ENCODE results near the gene SOX18. TPM values are rescaled to one million over a fixed set of nuclear protein-coding genes. Genes with fewer than 3 reads are reported as not detected.

Gene SOX18
- total and polyA plus RNA-seq, 2 of the 13 experiments (the other 11 are each of a cell fraction or from before 2014, with no cell fraction given), result 1.6 to 1.9 TPM

GRCh38 chr20:64041040-64041780 is 8.2 kb downstream of the SOX18 start (continued):
- 0 out of 2 replicates have a peak, but pooled peaks have one; percentile 69 for TF ChIP-seq ZNF737 (CRISPR knock-in tag; IDR thresholded peaks at IDR 0.05; ENCODE audit: borderline replicate concordance)
- TF ChIP-seq, protein P1, sequence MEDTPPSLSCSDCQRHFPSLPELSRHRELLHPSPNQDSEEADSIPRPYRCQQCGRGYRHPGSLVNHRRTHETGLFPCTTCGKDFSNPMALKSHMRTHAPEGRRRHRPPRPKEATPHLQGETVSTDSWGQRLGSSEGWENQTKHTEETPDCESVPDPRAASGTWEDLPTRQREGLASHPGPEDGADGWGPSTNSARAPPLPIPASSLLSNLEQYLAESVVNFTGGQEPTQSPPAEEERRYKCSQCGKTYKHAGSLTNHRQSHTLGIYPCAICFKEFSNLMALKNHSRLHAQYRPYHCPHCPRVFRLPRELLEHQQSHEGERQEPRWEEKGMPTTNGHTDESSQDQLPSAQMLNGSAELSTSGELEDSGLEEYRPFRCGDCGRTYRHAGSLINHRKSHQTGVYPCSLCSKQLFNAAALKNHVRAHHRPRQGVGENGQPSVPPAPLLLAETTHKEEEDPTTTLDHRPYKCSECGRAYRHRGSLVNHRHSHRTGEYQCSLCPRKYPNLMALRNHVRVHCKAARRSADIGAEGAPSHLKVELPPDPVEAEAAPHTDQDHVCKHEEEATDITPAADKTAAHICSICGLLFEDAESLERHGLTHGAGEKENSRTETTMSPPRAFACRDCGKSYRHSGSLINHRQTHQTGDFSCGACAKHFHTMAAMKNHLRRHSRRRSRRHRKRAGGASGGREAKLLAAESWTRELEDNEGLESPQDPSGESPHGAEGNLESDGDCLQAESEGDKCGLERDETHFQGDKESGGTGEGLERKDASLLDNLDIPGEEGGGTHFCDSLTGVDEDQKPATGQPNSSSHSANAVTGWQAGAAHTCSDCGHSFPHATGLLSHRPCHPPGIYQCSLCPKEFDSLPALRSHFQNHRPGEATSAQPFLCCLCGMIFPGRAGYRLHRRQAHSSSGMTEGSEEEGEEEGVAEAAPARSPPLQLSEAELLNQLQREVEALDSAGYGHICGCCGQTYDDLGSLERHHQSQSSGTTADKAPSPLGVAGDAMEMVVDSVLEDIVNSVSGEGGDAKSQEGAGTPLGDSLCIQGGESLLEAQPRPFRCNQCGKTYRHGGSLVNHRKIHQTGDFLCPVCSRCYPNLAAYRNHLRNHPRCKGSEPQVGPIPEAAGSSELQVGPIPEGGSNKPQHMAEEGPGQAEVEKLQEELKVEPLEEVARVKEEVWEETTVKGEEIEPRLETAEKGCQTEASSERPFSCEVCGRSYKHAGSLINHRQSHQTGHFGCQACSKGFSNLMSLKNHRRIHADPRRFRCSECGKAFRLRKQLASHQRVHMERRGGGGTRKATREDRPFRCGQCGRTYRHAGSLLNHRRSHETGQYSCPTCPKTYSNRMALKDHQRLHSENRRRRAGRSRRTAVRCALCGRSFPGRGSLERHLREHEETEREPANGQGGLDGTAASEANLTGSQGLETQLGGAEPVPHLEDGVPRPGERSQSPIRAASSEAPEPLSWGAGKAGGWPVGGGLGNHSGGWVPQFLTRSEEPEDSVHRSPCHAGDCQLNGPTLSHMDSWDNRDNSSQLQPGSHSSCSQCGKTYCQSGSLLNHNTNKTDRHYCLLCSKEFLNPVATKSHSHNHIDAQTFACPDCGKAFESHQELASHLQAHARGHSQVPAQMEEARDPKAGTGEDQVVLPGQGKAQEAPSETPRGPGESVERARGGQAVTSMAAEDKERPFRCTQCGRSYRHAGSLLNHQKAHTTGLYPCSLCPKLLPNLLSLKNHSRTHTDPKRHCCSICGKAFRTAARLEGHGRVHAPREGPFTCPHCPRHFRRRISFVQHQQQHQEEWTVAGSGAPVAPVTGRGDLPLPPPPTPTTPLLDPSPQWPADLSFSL (CRISPR knock-in tag; IDR thresholded peaks at IDR 0.05), result peak; percentile 54; the same call in 1 of the 2 replicates
- TF ChIP-seq, protein P2, sequence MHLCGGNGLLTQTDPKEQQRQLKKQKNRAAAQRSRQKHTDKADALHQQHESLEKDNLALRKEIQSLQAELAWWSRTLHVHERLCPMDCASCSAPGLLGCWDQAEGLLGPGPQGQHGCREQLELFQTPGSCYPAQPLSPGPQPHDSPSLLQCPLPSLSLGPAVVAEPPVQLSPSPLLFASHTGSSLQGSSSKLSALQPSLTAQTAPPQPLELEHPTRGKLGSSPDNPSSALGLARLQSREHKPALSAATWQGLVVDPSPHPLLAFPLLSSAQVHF (CRISPR knock-in tag; IDR thresholded peaks at IDR 0.05), result peak; percentile 43; the same call in 1 of the 2 replicates
- no peak for TF ChIP-seq MLLT10 (CRISPR knock-in tag; IDR thresholded peaks at IDR 0.05)
- TF ChIP-seq EP300 (IDR thresholded peaks at IDR 0.05; ENCODE audit: low read depth in 2 of 2, low read length in 2 of 2), result no peak; a peak in 1 of 4 replicates
- peak; percentile 68 for TF ChIP-seq EP300 (CRISPR knock-in tag; IDR thresholded peaks at IDR 0.05; ENCODE audit: borderline replicate concordance)
- TF ChIP-seq ATM (IDR thresholded peaks at IDR 0.05; ENCODE audit: borderline replicate concordance), result no peak
- TF ChIP-seq FOXO1 (CRISPR knock-in tag; IDR thresholded peaks at IDR 0.05), result peak; percentile 26; the same call in 1 of the 2 replicates
- TF ChIP-seq KDM5B (CRISPR knock-in tag; IDR thresholded peaks at IDR 0.05; ENCODE audit: borderline replicate concordance), result peak; percentile 46; the same call in 1 of the 2 replicates
- peak; percentile 38; the same call in 1 of the 2 replicates for TF ChIP-seq SALL1 (CRISPR knock-in tag; IDR thresholded peaks at IDR 0.05)
- no peak for TF ChIP-seq NFE2L2 (IDR thresholded peaks at IDR 0.05; ENCODE audit: low read length)
- 0 out of 2 replicates have a peak, but pooled peaks have one; percentile 58 for TF ChIP-seq ZBTB26 (CRISPR knock-in tag; IDR thresholded peaks at IDR 0.05; ENCODE audit: borderline replicate concordance)
- peak; percentile 19; the same call in 1 of the 2 replicates for TF ChIP-seq SP5 (CRISPR knock-in tag; IDR thresholded peaks at IDR 0.05; ENCODE audit: borderline replicate concordance, low read depth)
- TF ChIP-seq TARDBP (CRISPR knock-in tag; IDR thresholded peaks at IDR 0.05), result peak; percentile 78; the same call in 1 of the 2 replicates
- TF ChIP-seq PHF5A (CRISPR knock-in tag; IDR thresholded peaks at IDR 0.05; ENCODE audit: low read depth, unreplicated experiment), result peak; percentile 91
- TF ChIP-seq ZFP90 (CRISPR knock-in tag; IDR thresholded peaks at IDR 0.05; ENCODE audit: borderline replicate concordance), result no peak; the same call in none of the 2 replicates
- TF ChIP-seq ZNF576 (CRISPR knock-in tag; IDR thresholded peaks at IDR 0.05), result 0 out of 2 replicates have a peak, but pooled peaks have one; percentile 18
- no peak; the same call in 1 of the 2 replicates for TF ChIP-seq HDAC2 (CRISPR knock-in tag; IDR thresholded peaks at IDR 0.05)
- no peak for TF ChIP-seq MTA3 (CRISPR knock-in tag; IDR thresholded peaks at IDR 0.05)

All from HepG2 (cell line).